Measurements from ENCODE around the gene PRAMEF4. TPM values are rescaled to one million over a fixed set of nuclear protein-coding genes. Genes with fewer than 3 reads are reported as not detected.
"Not testable (repeated sequence)": the region's sequence is repeated elsewhere in the genome, so short reads cannot be mapped to it uniquely, and the experiment has no call there.

The PRAMEF4 gene
- polyA plus RNA-seq, 1 of the 3 experiments (the other 2 are of a cell fraction) = not detected

- H3K9me2 ChIP-seq; POLR2A ChIA-PET; H3K79me2 ChIP-seq (ENCODE audit: insufficient read depth); H3K4me2 ChIP-seq; H3K27ac ChIP-seq (ENCODE audit: low read depth in 2 of 2, low read length in 1 of 2); H3K36me3 ChIP-seq (replicated peaks in 1 of 2; ENCODE audit: control insufficient read depth in 1 of 2, insufficient read depth in 2 of 2, low read length in 1 of 2); H3F3A ChIP-seq (replicated peaks; ENCODE audit: insufficient read depth); H3K4me1 ChIP-seq (ENCODE audit: control insufficient read depth in 1 of 2, insufficient read depth in 2 of 2, low read depth in 1 of 2, low read length in 1 of 2); H3K9me3 ChIP-seq; H2AFZ ChIP-seq (ENCODE audit: low read depth); H3K4me3 ChIP-seq (ENCODE audit: low read depth in 2 of 2, low read length in 1 of 2); H4K20me1 ChIP-seq (ENCODE audit: insufficient read depth); CTCF ChIA-PET; H3K9ac ChIP-seq; H3K27me3 ChIP-seq (ENCODE audit: insufficient read depth); DNase-seq: not testable (repeated sequence)
- no CpG with 5 or more reads among the region's 1 CpG for WGBS (ENCODE audit: low lambda C conversion rate)
These were observed 12.2 kb upstream of the PRAMEF4 start, which contains the start of gene PRAMEF10 for GRCh38 chr1:12898170-12898569. Gene PRAMEF10, minus strand, starts transcription at chr1:12898270. Its CDS starts 2,423 bp downstream, at chr1:12895847.

- CTCF ChIA-PET, H3K9me3 ChIP-seq: not testable (repeated sequence)
These were observed 7.5 kb downstream of the PRAMEF4 start for GRCh38 chr1:12878453-12878852.

GRCh38 chr1:12863131-12863880 lies 22.7 kb downstream of the PRAMEF4 start:
- H3K4me3 ChIP-seq (ENCODE audit: low read depth in 2 of 2, low read length in 1 of 2); H2AFZ ChIP-seq (ENCODE audit: low read depth); H3K27ac ChIP-seq (ENCODE audit: low read depth in 2 of 2, low read length in 1 of 2); H3K9me2 ChIP-seq; H3K36me3 ChIP-seq (replicated peaks in 1 of 2; ENCODE audit: control insufficient read depth in 1 of 2, insufficient read depth in 2 of 2, low read length in 1 of 2); CTCF ChIA-PET; DNase-seq; H3K9me3 ChIP-seq; H4K20me1 ChIP-seq (ENCODE audit: insufficient read depth); H3K4me2 ChIP-seq; H3F3A ChIP-seq (replicated peaks; ENCODE audit: insufficient read depth); H3K79me2 ChIP-seq (ENCODE audit: insufficient read depth); H3K4me1 ChIP-seq (ENCODE audit: control insufficient read depth in 1 of 2, insufficient read depth in 2 of 2, low read depth in 1 of 2, low read length in 1 of 2); POLR2A ChIA-PET; H3K9ac ChIP-seq; H3K27me3 ChIP-seq (ENCODE audit: insufficient read depth): not testable (repeated sequence)
- WGBS (ENCODE audit: low lambda C conversion rate) = 0% methylated on average over 1 of the region's 7 CpGs

More at GRCh38 chr1:12878453-12878852, 7.5 kb downstream of the PRAMEF4 start:
- H3K27me3 ChIP-seq (ENCODE audit: insufficient read depth); H2AFZ ChIP-seq (ENCODE audit: low read depth); H3K79me2 ChIP-seq (ENCODE audit: insufficient read depth); H3K9me2 ChIP-seq; H3K4me3 ChIP-seq (ENCODE audit: low read depth in 2 of 2, low read length in 1 of 2); H3K36me3 ChIP-seq (replicated peaks in 1 of 2; ENCODE audit: control insufficient read depth in 1 of 2, insufficient read depth in 2 of 2, low read length in 1 of 2); POLR2A ChIA-PET; H4K20me1 ChIP-seq (ENCODE audit: insufficient read depth); DNase-seq; H3K4me2 ChIP-seq; H3K4me1 ChIP-seq (ENCODE audit: control insufficient read depth in 1 of 2, insufficient read depth in 2 of 2, low read depth in 1 of 2, low read length in 1 of 2); H3F3A ChIP-seq (replicated peaks; ENCODE audit: insufficient read depth); H3K27ac ChIP-seq (ENCODE audit: low read depth in 2 of 2, low read length in 1 of 2); H3K9ac ChIP-seq: not testable (repeated sequence)
- 0% methylated on average over 3 of the region's 4 CpGs for WGBS (ENCODE audit: low lambda C conversion rate)

- H4K20me1 ChIP-seq (ENCODE audit: insufficient read depth); H3K9me2 ChIP-seq; H3K27me3 ChIP-seq (ENCODE audit: insufficient read depth); H3F3A ChIP-seq (replicated peaks; ENCODE audit: insufficient read depth); H3K4me1 ChIP-seq (ENCODE audit: control insufficient read depth in 1 of 2, insufficient read depth in 2 of 2, low read depth in 1 of 2, low read length in 1 of 2); H3K4me2 ChIP-seq; H3K79me2 ChIP-seq (ENCODE audit: insufficient read depth); CTCF ChIA-PET; H3K4me3 ChIP-seq (ENCODE audit: low read depth in 2 of 2, low read length in 1 of 2); H3K27ac ChIP-seq (ENCODE audit: low read depth in 2 of 2, low read length in 1 of 2); H3K36me3 ChIP-seq (replicated peaks in 1 of 2; ENCODE audit: control insufficient read depth in 1 of 2, insufficient read depth in 2 of 2, low read length in 1 of 2); POLR2A ChIA-PET; DNase-seq; H3K9me3 ChIP-seq; H3K9ac ChIP-seq; H2AFZ ChIP-seq (ENCODE audit: low read depth): not testable (repeated sequence)
- 2% methylated on average over 2 of the region's 2 CpGs for WGBS (ENCODE audit: low lambda C conversion rate)
These were observed 29.2 kb downstream of the PRAMEF4 start, which contains the start of gene PRAMEF2 for GRCh38 chr1:12856786-12857185. Gene PRAMEF2, plus strand, starts transcription at chr1:12857086. Its CDS starts 1,924 bp downstream, at chr1:12859010.
